ENCODE measurements around the gene TNFRSF8.

TNFRSF8 gene

GRCh38 chr1:12188657-12189327 lies 125.7 kb downstream of the TNFRSF8 start:
- Histone ChIP-seq H3K9me3 (no peaks in the 10 kb centered on the region), H3K4me1 (0 out of 2 replicates have a peak, but pooled peaks cover 3% of the 10 kb centered on the region), H3K36me3 (replicated peaks) (no peaks in the 10 kb centered on the region), H3K27me3 (ENCODE audit: low read depth) (no peaks in the 10 kb centered on the region), H3K4me3 (no peak overlapping the region)
- DNase-seq (ENCODE audit: low spot score in 2 of 2) = no peak
- in situ Hi-C loops (cut with MboI; ENCODE audit: low sequenced_read_pairs) = no loop called here

GRCh38 chr1:12189328-12189682 lies 126.2 kb downstream of the TNFRSF8 start:
- H3K4me1 ChIP-seq = 0 out of 2 replicates have a peak, but pooled peaks cover 2% of the 10 kb centered on the region
- no peaks in the 10 kb centered on the region for H3K27me3 ChIP-seq (ENCODE audit: low read depth)
- H3K9me3 ChIP-seq = no peaks in the 10 kb centered on the region
- no peak for DNase-seq (ENCODE audit: low spot score in 2 of 2)
- H3K36me3 ChIP-seq (replicated peaks) = no peaks in the 10 kb centered on the region
- in situ Hi-C loops (cut with MboI; ENCODE audit: low sequenced_read_pairs) = no loop called here
- no peak overlapping the region for H3K4me3 ChIP-seq

- no peaks in the 10 kb centered on the region for H3K36me3 ChIP-seq (replicated peaks)
- no peak overlapping the region for H3K4me3 ChIP-seq
- H3K27me3 ChIP-seq (ENCODE audit: low read depth) = no peaks in the 10 kb centered on the region
- no peaks in the 10 kb centered on the region for H3K9me3 ChIP-seq
- no peak for DNase-seq (ENCODE audit: low spot score in 2 of 2)
- no peaks in the 10 kb centered on the region for H3K4me1 ChIP-seq
- in situ Hi-C loops (cut with MboI; ENCODE audit: low sequenced_read_pairs) = no loop called here
These were observed 128.3 kb downstream of the TNFRSF8 start for GRCh38 chr1:12191242-12192032.
